ENCODE measurements around the gene WWOX. TPM values are rescaled to one million over a fixed set of nuclear protein-coding genes. Genes with fewer than 3 reads are reported as not detected.

The WWOX gene
- total RNA-seq, 4 donors from 2014 or later, result 76.8 to 102 (median 83.6) TPM

- no peak for TF ChIP-seq CTCF (IDR thresholded peaks at IDR 0.05)
- TF ChIP-seq EP300 (IDR thresholded peaks at IDR 0.05), result no peak
- no peak for TF ChIP-seq POLR2A (IDR thresholded peaks at IDR 0.05)
- no peak for DNase-seq (ENCODE audit: low spot score in 2 of 2)
- WGBS, 2 donors, result 86 to 96% methylated on average over 6 of the region's 6 CpGs
- no peak overlapping the region for H3K27ac ChIP-seq
- H3K4me1 ChIP-seq, result peaks cover 0 to 5% (median 0%) of the 10 kb centered on the region in 4 donors
- no peaks in the 10 kb centered on the region for H3K27me3 ChIP-seq
- H3K4me3 ChIP-seq, result no peak overlapping the region
- no peaks in the 10 kb centered on the region for H3K36me3 ChIP-seq
- H3K9me3 ChIP-seq, result peaks cover 0 to 3% (median 0%) of the 10 kb centered on the region in 4 donors
Measured at GRCh38 chr16:78980825-78981224, 881.4 kb downstream of the WWOX start.

- TF ChIP-seq POLR2A (IDR thresholded peaks at IDR 0.05) (no peak), EP300 (IDR thresholded peaks at IDR 0.05) (no peak), CTCF (IDR thresholded peaks at IDR 0.05) (no peak)
- DNase-seq (ENCODE audit: low spot score in 2 of 2), result no peak
- H3K27me3 ChIP-seq, result no peaks in the 10 kb centered on the region
- H3K27ac ChIP-seq, result no peak overlapping the region
- H3K4me3 ChIP-seq, result no peak overlapping the region
- H3K4me1 ChIP-seq, result peaks cover 0 to 5% (median 0%) of the 10 kb centered on the region in 4 donors
- H3K36me3 ChIP-seq, result no peaks in the 10 kb centered on the region
- peaks cover 0 to 3% (median 0%) of the 10 kb centered on the region in 4 donors for H3K9me3 ChIP-seq
- WGBS, 2 donors, result 68 to 70% methylated on average over 10 of the region's 10 CpGs
Measured at GRCh38 chr16:78982096-78982744, 882.8 kb downstream of the WWOX start.

- TF ChIP-seq EP300 (IDR thresholded peaks at IDR 0.05) (no peak), CTCF (IDR thresholded peaks at IDR 0.05) (no peak), POLR2A (IDR thresholded peaks at IDR 0.05) (no peak)
Measured at GRCh38 chr16:78984324-78984723, 884.9 kb downstream of the WWOX start.

GRCh38 chr16:78984887-78985464 lies 885.5 kb downstream of the WWOX start:
- WGBS, 2 donors, result 46% methylated on average over 11 to 12 of the region's 12 CpGs
- H3K27me3 ChIP-seq, result no peaks in the 10 kb centered on the region
- no peak for DNase-seq (ENCODE audit: low spot score in 2 of 2)
- H3K27ac ChIP-seq, result no peak overlapping the region
- TF ChIP-seq POLR2A (IDR thresholded peaks at IDR 0.05) (no peak), CTCF (IDR thresholded peaks at IDR 0.05) (no peak), EP300 (IDR thresholded peaks at IDR 0.05) (no peak)
- H3K4me1 ChIP-seq, result peaks cover 0 to 5% (median 0%) of the 10 kb centered on the region in 4 donors
- no peak overlapping the region for H3K4me3 ChIP-seq
- peaks cover 0 to 3% (median 0%) of the 10 kb centered on the region in 4 donors for H3K9me3 ChIP-seq
- H3K36me3 ChIP-seq, result no peaks in the 10 kb centered on the region

More at GRCh38 chr16:78984324-78984723, 884.9 kb downstream of the WWOX start:
- Histone ChIP-seq H3K36me3 (no peaks in the 10 kb centered on the region), H3K9me3 (peaks cover 0 to 3% (median 0%) of the 10 kb centered on the region in 4 donors), H3K27ac (no peak overlapping the region), H3K4me3 (no peak overlapping the region), H3K4me1 (peaks cover 0 to 5% (median 0%) of the 10 kb centered on the region in 4 donors), H3K27me3 (no peaks in the 10 kb centered on the region)
- WGBS, 2 donors, result 77 to 82% methylated on average over 3 of the region's 3 CpGs
- no peak for DNase-seq (ENCODE audit: low spot score in 2 of 2)
